ENCODE results near the gene OGFR. TPM values are rescaled to one million over a fixed set of nuclear protein-coding genes. Genes with fewer than 3 reads are reported as not detected.

The OGFR gene
- total RNA-seq, 2 experiments from 2014 or later = 54.5 to 56.0 TPM

GRCh38 chr20:62774762-62775161, 29.9 kb upstream of the OGFR start:
- peak in 2 of 14 experiments; percentile 18 to 33 for DNase-seq
- peaks cover 67% of the 10 kb centered on the region for H3K4me1 ChIP-seq (ENCODE audit: insufficient read depth, low read length)
- Mint-ChIP-seq H3K36me3 (ENCODE audit: low read depth) (no peaks in the 10 kb centered on the region), H3K27me3 (no peaks in the 10 kb centered on the region), H3K4me1 (ENCODE audit: low read depth) (peaks cover 58% of the 10 kb centered on the region), H3K4me3 (peak overlapping the region; percentile 66), H3K27ac (peak overlapping the region; percentile 92), H3K9me3 (no peaks in the 10 kb centered on the region)
- intact Hi-C loops (cut with DNase I, micrococcal nuclease) = no loop called here
- ChIA-PET POLR2A (interaction anchor here (0.8 to 0.9 kb wide), 2 partner anchors 19 to 35 kb away, joined by 3 to 4 read pairs; no protein-coding TSS in a partner anchor), CTCF (no interaction called here)
- H3K27me3 ChIP-seq (ENCODE audit: control insufficient read depth in 1 of 2, insufficient read depth in 2 of 2, low read length in 2 of 2) = no peaks in the 10 kb centered on the region
- H3K4me3 ChIP-seq (ENCODE audit: low read length) = no peak overlapping the region
- no peak for ATAC-seq (ENCODE audit: poor library complexity)
- H3K9me3 ChIP-seq (ENCODE audit: control insufficient read depth in 1 of 2, insufficient read depth in 1 of 2, low read length in 2 of 2) = peaks cover 0 to 9% of the 10 kb centered on the region in 2 experiments
- H3K36me3 ChIP-seq (ENCODE audit: insufficient read depth, low read length) = no peaks in the 10 kb centered on the region
- H3K27ac ChIP-seq (ENCODE audit: low read depth in 1 of 2, low read length in 2 of 2) = peak overlapping the region; percentile 17 to 77
- no peak for TF ChIP-seq CTCF (IDR thresholded peaks at IDR 0.05)

GRCh38 chr20:62775206-62775605, 29.4 kb upstream of the OGFR start:
- no peaks in the 10 kb centered on the region for H3K27me3 ChIP-seq (ENCODE audit: control insufficient read depth in 1 of 2, insufficient read depth in 2 of 2, low read length in 2 of 2)
- CTCF ChIA-PET = no interaction called here
- H3K9me3 ChIP-seq (ENCODE audit: control insufficient read depth in 1 of 2, insufficient read depth in 1 of 2, low read length in 2 of 2) = peaks cover 0 to 9% of the 10 kb centered on the region in 2 experiments
- no peaks in the 10 kb centered on the region for H3K36me3 ChIP-seq (ENCODE audit: insufficient read depth, low read length)
- H3K4me3 ChIP-seq (ENCODE audit: low read length) = no peak overlapping the region
- Mint-ChIP-seq H3K36me3 (ENCODE audit: low read depth) (no peaks in the 10 kb centered on the region), H3K9me3 (no peaks in the 10 kb centered on the region), H3K4me3 (peak overlapping the region; percentile 58), H3K27me3 (no peaks in the 10 kb centered on the region), H3K27ac (peak overlapping the region; percentile 92), H3K4me1 (ENCODE audit: low read depth) (peaks cover 58% of the 10 kb centered on the region)
- H3K4me1 ChIP-seq (ENCODE audit: insufficient read depth, low read length) = peaks cover 67% of the 10 kb centered on the region
- DNase-seq = no peak
- intact Hi-C loops (cut with DNase I, micrococcal nuclease) = no loop called here
- POLR2A ChIA-PET = interaction anchor here (0.8 to 1.8 kb wide), 2 partner anchors 19 kb away, joined by 3 to 11 read pairs; no protein-coding TSS in a partner anchor
- ATAC-seq (ENCODE audit: poor library complexity) = no peak
- TF ChIP-seq CTCF (IDR thresholded peaks at IDR 0.05) = no peak
- H3K27ac ChIP-seq (ENCODE audit: low read depth in 1 of 2, low read length in 2 of 2) = peak overlapping the region; percentile 77 to 89

- no peaks in the 10 kb centered on the region for H3K36me3 ChIP-seq (ENCODE audit: insufficient read depth, low read length)
- intact Hi-C loops (cut with DNase I, micrococcal nuclease) = loop anchor here (2.0 kb wide), 2 partner anchors 19 to 35 kb away; no protein-coding TSS in a partner anchor
- POLR2A ChIA-PET = interaction anchor here (0.7 to 1.8 kb wide), 2 partner anchors 18 to 36 kb away, joined by 4 to 11 read pairs; no protein-coding TSS in a partner anchor
- Mint-ChIP-seq H3K27me3 (no peaks in the 10 kb centered on the region), H3K36me3 (ENCODE audit: low read depth) (no peaks in the 10 kb centered on the region), H3K4me1 (ENCODE audit: low read depth) (peaks cover 58% of the 10 kb centered on the region), H3K9me3 (no peaks in the 10 kb centered on the region), H3K27ac (peak overlapping the region; percentile 92), H3K4me3 (peak overlapping the region; percentile 74)
- peak overlapping the region; percentile 77 to 89 for H3K27ac ChIP-seq (ENCODE audit: low read depth in 1 of 2, low read length in 2 of 2)
- H3K4me3 ChIP-seq (ENCODE audit: low read length) = peak overlapping the region; percentile 23
- H3K4me1 ChIP-seq (ENCODE audit: insufficient read depth, low read length) = peaks cover 62% of the 10 kb centered on the region
- H3K27me3 ChIP-seq (ENCODE audit: control insufficient read depth in 1 of 2, insufficient read depth in 2 of 2, low read length in 2 of 2) = no peaks in the 10 kb centered on the region
- TF ChIP-seq CTCF (IDR thresholded peaks at IDR 0.05) = no peak
- CTCF ChIA-PET = no interaction called here
- H3K9me3 ChIP-seq (ENCODE audit: control insufficient read depth in 1 of 2, insufficient read depth in 1 of 2, low read length in 2 of 2) = peaks cover 0 to 9% of the 10 kb centered on the region in 2 experiments
- no peak for ATAC-seq (ENCODE audit: poor library complexity)
- DNase-seq = no peak
These were observed 28.5 kb upstream of the OGFR start for GRCh38 chr20:62776035-62776691.

Measured in CD4-positive, alpha-beta T cell (primary cell).